Stimulated activated CD8-positive, alpha-beta memory T cell treated with anti-CD3 and anti-CD28 coated beads, Interleukin-4, amount 100 ng/mL, for 24 hours (primary cell): Measurements from ENCODE around the gene NUP107.

Experiments used
- DNase-seq: peaks from one replicate; pipeline ENCODE4 v3.0.0-alpha.2; 2020; ENCODE audit warnings: low read depth

The NUP107 gene

GRCh38 chr12:68775121-68775630 is 88.4 kb downstream of the NUP107 start:
- no peak for DNase-seq

GRCh38 chr12:68776976-68777610 is 90.3 kb downstream of the NUP107 start:
- no peak for DNase-seq

- no peak for DNase-seq
These were observed 92.5 kb downstream of the NUP107 start for GRCh38 chr12:68779280-68779679.

DNA sequence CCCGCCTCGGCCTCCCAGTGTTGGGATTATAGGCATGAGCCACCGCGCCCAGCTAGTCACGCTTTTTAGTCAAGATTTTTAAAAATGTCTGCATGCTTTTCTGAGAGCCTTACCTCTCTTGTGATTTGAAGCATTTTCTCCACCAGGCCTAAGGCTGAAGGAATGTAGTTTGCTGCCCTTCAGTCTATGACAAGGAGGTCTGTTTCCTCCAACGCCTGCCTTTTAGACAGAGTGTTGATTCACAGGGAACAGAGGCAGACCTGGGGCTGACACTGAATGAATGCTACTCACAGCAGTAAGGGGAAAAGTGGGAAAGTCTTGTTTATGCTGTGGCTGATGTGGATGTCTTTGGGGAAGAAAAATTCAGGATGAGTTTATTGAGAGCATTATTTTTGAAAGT is 94.0 kb downstream of the NUP107 start:
- DNase-seq, result no peak

DNA sequence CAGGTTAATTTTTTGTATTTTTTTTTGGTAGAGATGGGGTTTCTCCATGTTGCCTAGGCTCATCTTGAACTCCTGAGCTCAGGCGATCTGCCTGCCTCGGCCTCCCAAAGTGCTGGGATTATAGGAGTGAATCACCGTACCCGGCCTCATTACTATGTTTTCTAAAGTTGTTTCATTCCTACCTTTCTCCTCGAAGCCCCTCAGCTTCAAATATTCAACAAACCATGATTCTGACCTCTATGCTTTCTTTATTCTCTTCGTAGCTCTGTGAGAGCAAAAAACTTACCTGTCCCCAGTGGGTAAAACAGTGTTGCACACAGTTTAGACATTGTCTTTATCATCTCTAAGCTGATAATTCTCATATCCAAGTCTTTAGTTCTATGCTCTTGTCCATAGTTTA is 95.0 kb downstream of the NUP107 start:
- no peak for DNase-seq

GRCh38 chr12:68784015-68784414 is 97.2 kb downstream of the NUP107 start:
- DNase-seq, result no peak

GRCh38 chr12:68785358-68785757 is 98.6 kb downstream of the NUP107 start:
- DNase-seq, result no peak

- no peak for DNase-seq
These were observed 99.0 kb downstream of the NUP107 start for GRCh38 chr12:68785823-68786222.

- DNase-seq, result no peak
These were observed 100.2 kb downstream of the NUP107 start for GRCh38 chr12:68786929-68787328.

GRCh38 chr12:68788554-68789143 is 101.9 kb downstream of the NUP107 start:
- no peak for DNase-seq

DNA sequence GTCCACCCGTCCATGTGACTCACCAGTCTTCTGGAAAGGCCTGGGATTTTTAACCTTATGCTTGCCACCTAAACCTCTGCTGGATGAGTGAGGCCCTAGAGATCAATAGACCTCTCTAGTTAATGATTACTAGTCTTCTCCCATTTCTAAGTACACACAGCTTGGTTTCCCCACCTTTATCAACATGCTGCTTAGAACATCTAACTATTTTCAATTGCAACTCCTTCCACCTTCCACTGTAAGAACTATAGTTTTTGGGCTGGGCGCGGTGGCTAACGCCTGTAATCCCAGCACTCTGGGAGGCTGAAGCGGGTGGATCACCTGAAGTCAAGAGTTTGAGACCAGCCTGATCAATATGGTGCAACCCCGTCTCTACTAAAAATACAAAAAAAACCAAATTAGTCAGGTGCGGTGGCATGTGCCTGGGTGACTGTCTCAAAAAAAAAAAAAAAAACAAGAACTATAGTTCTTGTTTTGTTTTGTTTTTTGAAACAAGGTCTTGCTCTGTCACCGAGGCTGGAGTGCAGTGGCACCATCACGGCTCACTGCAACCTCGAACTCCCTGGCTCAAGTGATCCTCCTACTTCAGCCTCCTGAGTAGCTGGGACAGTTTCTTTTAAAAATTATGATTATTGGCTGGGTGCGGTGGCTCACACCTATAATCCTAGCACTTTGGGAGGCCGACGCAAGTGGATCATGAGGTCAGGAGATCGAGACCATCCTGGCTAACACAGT is 102.5 kb downstream of the NUP107 start:
- DNase-seq, result no peak

DNA sequence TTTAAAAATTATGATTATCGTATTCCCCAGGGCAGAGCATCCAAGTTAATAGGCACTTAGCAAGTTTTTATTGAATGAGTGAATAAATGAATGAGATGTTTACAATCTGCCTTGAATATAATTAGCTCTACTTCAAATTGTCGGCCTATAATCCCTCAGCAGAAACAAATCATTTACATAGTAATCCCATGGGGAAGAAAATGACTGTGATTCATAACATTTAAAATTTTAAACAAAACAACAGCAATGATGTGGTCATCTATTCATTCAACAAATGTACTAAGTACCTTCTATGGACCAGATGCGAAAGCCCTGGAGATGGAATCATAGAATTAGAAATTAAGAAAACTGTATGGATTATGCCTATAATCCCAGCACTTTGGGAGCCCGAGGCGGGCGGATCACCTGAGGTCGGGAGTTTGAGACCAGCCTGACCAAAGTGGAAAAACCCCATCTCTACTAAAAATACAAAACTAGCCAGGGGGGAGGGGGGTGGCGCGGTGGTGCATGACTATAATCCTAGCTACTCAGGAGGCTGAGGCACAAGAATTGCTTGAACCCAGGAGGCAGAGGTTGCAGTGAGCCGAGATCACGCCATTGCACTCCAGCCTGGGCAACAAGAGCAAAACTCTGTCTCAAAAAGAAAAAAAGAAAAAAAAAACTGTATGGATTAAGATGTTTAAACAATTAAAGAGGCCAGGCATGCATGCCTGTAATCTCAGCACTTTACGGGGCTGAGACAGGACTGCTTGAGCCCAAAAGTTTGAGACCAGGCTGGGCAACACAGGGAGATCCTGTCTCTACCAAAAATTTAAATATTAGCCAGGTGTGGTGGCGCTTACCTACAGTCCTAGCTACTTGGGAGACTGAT is 103.5 kb downstream of the NUP107 start:
- no peak for DNase-seq

GRCh38 chr12:68790952-68791234 is 104.1 kb downstream of the NUP107 start:
- no peak for DNase-seq

DNA sequence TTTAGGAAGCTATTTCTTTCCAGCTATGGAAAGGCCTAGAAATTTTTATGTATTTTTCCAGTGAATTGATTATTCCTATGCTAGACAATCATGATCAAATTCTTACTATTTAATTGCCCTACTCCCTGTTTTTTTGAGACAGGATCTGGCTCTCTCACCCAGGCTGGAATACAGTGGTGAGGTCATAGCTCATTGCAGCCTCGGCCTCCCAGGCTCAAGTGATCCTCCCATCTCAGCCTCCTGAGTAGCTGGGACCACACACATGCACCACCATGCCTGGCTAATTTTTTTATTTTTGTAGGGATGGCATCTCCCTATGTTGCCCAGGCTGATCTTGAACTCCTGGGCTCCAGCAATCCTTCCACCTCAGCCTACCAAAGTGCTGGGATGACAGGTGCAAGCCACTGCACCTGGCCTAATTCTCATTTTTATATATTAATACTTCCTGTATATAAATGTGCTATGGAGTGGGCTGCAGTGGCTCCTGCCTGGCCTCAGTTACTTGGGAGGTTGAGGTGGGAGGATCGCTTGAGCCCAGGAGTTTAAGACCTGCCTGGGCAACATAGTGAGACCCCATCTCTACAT is 105.2 kb downstream of the NUP107 start:
- DNase-seq, result no peak

- DNase-seq, result no peak
These were observed 106.2 kb downstream of the NUP107 start for GRCh38 chr12:68792952-68793351.

DNA sequence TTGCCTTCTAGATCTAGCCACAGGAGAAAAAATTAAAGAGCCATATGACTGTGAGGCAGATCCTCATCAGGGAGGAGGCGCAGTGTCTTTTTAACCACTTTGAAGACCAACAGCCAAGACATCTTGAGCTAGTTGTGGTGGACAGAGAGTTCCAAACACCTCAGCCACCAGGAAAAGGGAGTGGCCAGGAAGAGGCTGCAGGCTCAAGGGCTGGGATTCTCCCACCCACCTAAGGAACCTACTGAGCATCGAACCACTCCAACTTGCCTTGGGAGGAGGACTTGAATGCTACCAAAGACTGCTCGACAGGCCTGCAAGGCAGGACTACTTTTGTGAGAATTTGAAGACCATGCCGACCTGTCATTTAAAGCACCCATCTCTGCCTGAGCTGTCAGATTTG is 106.7 kb downstream of the NUP107 start:
- DNase-seq, result no peak

GRCh38 chr12:68793975-68794652 is 107.3 kb downstream of the NUP107 start:
- DNase-seq, result no peak

GRCh38 chr12:68794653-68795251 is 108.0 kb downstream of the NUP107 start:
- no peak for DNase-seq
